Astrocyte (in vitro differentiated cells and primary cell): Measurements from ENCODE around the gene ASXL1. TPM values are rescaled to one million over a fixed set of nuclear protein-coding genes. Genes with fewer than 3 reads are reported as not detected.

Source experiments
- DNase-seq: peaks from one replicate; pipeline ENCODE4 v3.0.0-alpha.2; 2010; ENCODE audit warnings: low read depth
- FAIRE-seq: peaks from 2 replicates; lab custom pipeline; 2011; peaks lifted over from hg19 to GRCh38; lab: Jason Lieb, UNC
- H2AFZ ChIP-seq: 2 replicates; pipeline ENCODE4 v1.6.0; 2012; ENCODE audit warnings: low read depth, low read length, inconsistent platforms
- H3K27ac ChIP-seq: 2 replicates; pipeline ENCODE4 v1.5.1; 2011; ENCODE audit warnings: low read depth, low read length, inconsistent platforms
- H3K27me3 ChIP-seq: 2 replicates; pipeline ENCODE4 v1.6.0; 2011; ENCODE audit warnings: low read length, inconsistent platforms; ENCODE audit not compliant: insufficient read depth
- H3K36me3 ChIP-seq: 2 replicates; pipeline ENCODE4 v1.5.1; 2011; ENCODE audit warnings: low read length, inconsistent platforms; ENCODE audit not compliant: insufficient read depth
- H3K4me1 ChIP-seq: 2 replicates; pipeline ENCODE4 v1.5.1; 2011; ENCODE audit warnings: low read length, inconsistent platforms; ENCODE audit not compliant: insufficient read depth
- H3K4me2 ChIP-seq: 2 replicates; pipeline ENCODE4 v1.6.0; 2012; ENCODE audit warnings: low read length, inconsistent platforms
- H3K4me3 ChIP-seq: 2 replicates; pipeline ENCODE4 v1.5.1; 2011; ENCODE audit warnings: low read depth, mild to moderate bottlenecking, low read length, inconsistent platforms; ENCODE audit not compliant: insufficient read depth
- H3K79me2 ChIP-seq: 2 replicates; pipeline ENCODE4 v1.6.0; 2012; ENCODE audit warnings: mild to moderate bottlenecking, low read length, inconsistent platforms; ENCODE audit not compliant: insufficient read depth
- H3K9ac ChIP-seq: 2 replicates; pipeline ENCODE4 v1.6.0; 2012; ENCODE audit warnings: mild to moderate bottlenecking, low read length, inconsistent platforms
- H3K9me3 ChIP-seq: 2 replicates; pipeline ENCODE4 v1.5.1; 2012; ENCODE audit warnings: low read depth, mild to moderate bottlenecking, low read length, inconsistent platforms; ENCODE audit not compliant: insufficient read depth
- H4K20me1 ChIP-seq: 2 replicates; pipeline ENCODE4 v1.6.0; 2012; ENCODE audit warnings: low read length, inconsistent platforms; ENCODE audit not compliant: insufficient read depth
- H3K27ac Mint-ChIP-seq: one replicate; pipeline ENCODE4 v1.8.0; 2021; ENCODE audit warnings: mild to moderate bottlenecking, mixed read lengths; ENCODE audit not compliant: unreplicated experiment
- H3K27me3 Mint-ChIP-seq: one replicate; pipeline ENCODE4 v1.8.0; 2021; ENCODE audit warnings: low read depth, mixed read lengths; ENCODE audit not compliant: unreplicated experiment
- H3K36me3 Mint-ChIP-seq: one replicate; pipeline ENCODE4 v1.8.0; 2021; ENCODE audit warnings: low read depth, mixed read lengths; ENCODE audit not compliant: unreplicated experiment
- H3K4me1 Mint-ChIP-seq: one replicate; pipeline ENCODE4 v1.8.0; 2021; ENCODE audit warnings: low read depth, mixed read lengths; ENCODE audit not compliant: unreplicated experiment
- H3K4me3 Mint-ChIP-seq: one replicate; pipeline ENCODE4 v1.8.0; 2021; ENCODE audit warnings: mild to moderate bottlenecking, moderate library complexity, mixed read lengths; ENCODE audit not compliant: unreplicated experiment
- H3K9me3 Mint-ChIP-seq: one replicate; pipeline ENCODE4 v1.8.0; 2021; ENCODE audit warnings: mild to moderate bottlenecking, mixed read lengths; ENCODE audit not compliant: unreplicated experiment
- EZH2 ChIP-seq: IDR thresholded peaks from 2 replicates; pipeline ENCODE4 v1.6.1; 2012; ENCODE audit warnings: mild to moderate bottlenecking, low read length, inconsistent platforms; ENCODE audit not compliant: insufficient read depth
- total RNA-seq: library from RNA; stranded (reverse); gene quantifications from 2 replicates; pipeline ENCODE4 v1.2.1, GENCODE V29; 2021
- TF ChIP-seq, protein P1 (sequence below): IDR thresholded peaks from 2 replicates; pipeline ENCODE4 v1.5.1; 2011; ENCODE audit warnings: low read depth, mild to moderate bottlenecking, inconsistent platforms, low read length, moderate library complexity; ENCODE audit not compliant: insufficient read depth

ASXL1 gene
- total RNA-seq, 1 donor from 2014 or later: 62.4 TPM

DNA sequence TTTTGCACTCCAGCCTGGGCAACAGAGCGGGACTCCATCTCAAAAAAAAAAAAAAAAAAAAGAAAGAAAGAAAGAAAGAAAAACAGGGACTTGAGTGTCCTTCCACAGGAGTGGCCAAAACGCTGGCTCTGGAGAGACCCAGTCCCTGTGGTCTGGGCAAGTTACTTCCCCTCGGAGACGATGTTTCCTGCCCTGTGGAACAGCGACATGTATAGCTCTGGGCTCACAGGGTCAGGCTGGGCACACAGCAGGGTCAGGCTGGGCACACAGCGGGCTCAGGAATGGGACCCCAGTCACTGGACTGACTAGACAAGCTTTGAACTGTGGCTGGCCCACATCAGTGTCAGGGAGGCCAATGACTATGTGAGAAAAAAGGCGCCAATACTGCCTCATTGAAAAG, 110.7 kb downstream of the ASXL1 start:
- Mint-ChIP-seq H3K4me3 (no peak overlapping the region), H3K27ac (no peak overlapping the region), H3K27me3 (no peaks in the 10 kb centered on the region), H3K9me3 (no peaks in the 10 kb centered on the region), H3K4me1 (peaks cover 18% of the 10 kb centered on the region), H3K36me3 (peaks cover 7% of the 10 kb centered on the region)
- no peak overlapping the region for H3K4me3 ChIP-seq
- H3K4me2 ChIP-seq: no peak overlapping the region
- H3K4me1 ChIP-seq: peaks cover 70% of the 10 kb centered on the region
- H3K79me2 ChIP-seq: peaks cover 97% of the 10 kb centered on the region
- H3K27me3 ChIP-seq: no peaks in the 10 kb centered on the region
- peaks cover 4% of the 10 kb centered on the region for H3K36me3 ChIP-seq
- H3K27ac ChIP-seq: peak overlapping the region; percentile 51
- no peak overlapping the region for H3K9ac ChIP-seq
- H2AFZ ChIP-seq: no peak overlapping the region
- TF ChIP-seq EZH2: no peak
- TF ChIP-seq, protein P1, sequence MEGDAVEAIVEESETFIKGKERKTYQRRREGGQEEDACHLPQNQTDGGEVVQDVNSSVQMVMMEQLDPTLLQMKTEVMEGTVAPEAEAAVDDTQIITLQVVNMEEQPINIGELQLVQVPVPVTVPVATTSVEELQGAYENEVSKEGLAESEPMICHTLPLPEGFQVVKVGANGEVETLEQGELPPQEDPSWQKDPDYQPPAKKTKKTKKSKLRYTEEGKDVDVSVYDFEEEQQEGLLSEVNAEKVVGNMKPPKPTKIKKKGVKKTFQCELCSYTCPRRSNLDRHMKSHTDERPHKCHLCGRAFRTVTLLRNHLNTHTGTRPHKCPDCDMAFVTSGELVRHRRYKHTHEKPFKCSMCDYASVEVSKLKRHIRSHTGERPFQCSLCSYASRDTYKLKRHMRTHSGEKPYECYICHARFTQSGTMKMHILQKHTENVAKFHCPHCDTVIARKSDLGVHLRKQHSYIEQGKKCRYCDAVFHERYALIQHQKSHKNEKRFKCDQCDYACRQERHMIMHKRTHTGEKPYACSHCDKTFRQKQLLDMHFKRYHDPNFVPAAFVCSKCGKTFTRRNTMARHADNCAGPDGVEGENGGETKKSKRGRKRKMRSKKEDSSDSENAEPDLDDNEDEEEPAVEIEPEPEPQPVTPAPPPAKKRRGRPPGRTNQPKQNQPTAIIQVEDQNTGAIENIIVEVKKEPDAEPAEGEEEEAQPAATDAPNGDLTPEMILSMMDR: no peak
- DNase-seq: no peak
- no peaks in the 10 kb centered on the region for H3K9me3 ChIP-seq
- H4K20me1 ChIP-seq: peaks cover 22% of the 10 kb centered on the region
- no peak for FAIRE-seq

DNA sequence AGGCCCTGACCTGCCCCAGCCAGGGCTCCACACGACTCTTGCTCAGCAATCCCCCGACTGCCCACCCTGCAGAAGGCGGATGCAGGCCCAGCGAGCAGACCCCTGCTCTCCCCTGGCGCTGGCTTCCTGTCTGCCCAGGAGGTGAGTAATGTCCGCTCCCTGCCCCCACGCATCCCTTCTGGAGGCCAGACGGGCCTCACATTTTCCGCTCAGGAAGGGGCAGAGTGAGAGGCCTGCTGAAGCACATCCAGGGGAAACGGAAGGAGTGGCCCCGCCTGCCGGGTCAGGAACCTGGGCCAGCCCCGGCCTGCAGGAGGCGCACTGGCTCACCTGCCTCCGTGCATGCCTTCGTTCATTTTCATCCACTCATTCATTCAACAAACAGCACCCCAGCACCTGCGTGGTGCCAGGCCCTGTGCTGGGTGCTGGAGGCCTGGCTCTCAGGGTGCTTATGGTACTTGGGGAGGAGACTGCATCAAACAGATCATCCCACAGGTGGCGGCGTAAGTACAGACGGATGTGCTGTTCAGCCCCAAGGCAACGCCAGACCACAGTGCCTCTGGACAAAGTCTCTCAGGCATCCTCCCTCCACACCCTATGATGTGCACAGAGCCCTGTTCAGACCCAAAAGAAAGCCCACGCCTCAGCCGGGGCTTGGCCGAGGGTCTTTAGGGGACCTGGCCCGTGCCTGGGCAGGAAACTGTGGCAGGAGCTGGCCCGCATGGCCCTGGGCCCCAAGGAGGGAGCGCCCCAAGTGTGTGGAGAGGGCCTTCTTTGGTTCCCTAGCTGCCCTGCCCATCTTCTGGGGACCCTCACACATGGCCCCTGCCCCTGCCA, 112.1 kb downstream of the ASXL1 start:
- TF ChIP-seq EZH2: no peak
- TF ChIP-seq, protein P1: peak; percentile 32
- no peaks in the 10 kb centered on the region for H3K9me3 Mint-ChIP-seq
- no peaks in the 10 kb centered on the region for H3K9me3 ChIP-seq
- H3K36me3 Mint-ChIP-seq: peaks cover 7% of the 10 kb centered on the region
- H3K36me3 ChIP-seq: peaks cover 4% of the 10 kb centered on the region
- peak overlapping the region; percentile 75 for H3K27ac Mint-ChIP-seq
- peaks cover 96% of the 10 kb centered on the region for H3K79me2 ChIP-seq
- no peaks in the 10 kb centered on the region for H3K27me3 Mint-ChIP-seq
- H3K4me1 ChIP-seq: peaks cover 74% of the 10 kb centered on the region
- DNase-seq (peak; percentile 83), FAIRE-seq (no peak)
- H2AFZ ChIP-seq: no peak overlapping the region
- H3K9ac ChIP-seq: peak overlapping the region; percentile 66
- peaks cover 17% of the 10 kb centered on the region for H3K4me1 Mint-ChIP-seq
- no peaks in the 10 kb centered on the region for H3K27me3 ChIP-seq
- H3K27ac ChIP-seq: peak overlapping the region; percentile 93
- peak overlapping the region; percentile 47 for H3K4me2 ChIP-seq
- peak overlapping the region; percentile 29 for H3K4me3 ChIP-seq
- peaks cover 11% of the 10 kb centered on the region for H4K20me1 ChIP-seq
- H3K4me3 Mint-ChIP-seq: no peak overlapping the region

DNA sequence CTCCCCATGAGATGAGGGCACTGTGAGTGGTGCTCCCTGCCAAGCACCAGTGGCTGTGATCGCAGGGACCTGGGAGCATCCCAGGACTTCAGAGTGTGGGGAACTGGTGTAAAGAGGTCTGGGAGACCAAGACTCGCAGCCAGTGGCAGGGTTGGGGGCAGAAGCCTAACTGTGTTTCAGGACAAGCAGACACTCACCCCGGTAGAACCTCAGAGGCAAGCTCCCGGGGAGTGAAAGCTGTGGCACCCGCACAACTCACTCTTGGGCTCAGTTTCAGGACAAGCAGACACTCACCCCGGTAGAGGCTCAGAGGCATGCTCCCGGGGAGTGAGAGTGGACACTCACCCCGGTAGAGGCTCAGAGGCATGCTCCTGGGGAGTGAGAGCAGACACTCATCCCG, 112.8 kb downstream of the ASXL1 start:
- H3K4me2 ChIP-seq: peak overlapping the region; percentile 47

More for the DNA sequence above, 112.8 kb downstream of the ASXL1 start:
- Mint-ChIP-seq H3K9me3 (no peaks in the 10 kb centered on the region), H3K36me3 (peaks cover 7% of the 10 kb centered on the region), H3K27ac (peak overlapping the region; percentile 69), H3K4me1 (peaks cover 18% of the 10 kb centered on the region), H3K4me3 (no peak overlapping the region), H3K27me3 (no peaks in the 10 kb centered on the region)
- no peak overlapping the region for H2AFZ ChIP-seq
- H3K9ac ChIP-seq: peak overlapping the region; percentile 53
- DNase-seq: no peak
- H3K79me2 ChIP-seq: peaks cover 93% of the 10 kb centered on the region
- FAIRE-seq: no peak
- no peak overlapping the region for H3K4me3 ChIP-seq
- H3K9me3 ChIP-seq: no peaks in the 10 kb centered on the region
- no peak for TF ChIP-seq EZH2
- TF ChIP-seq, protein P1: no peak
- H3K36me3 ChIP-seq: peaks cover 4% of the 10 kb centered on the region
- H3K4me1 ChIP-seq: peaks cover 76% of the 10 kb centered on the region
- peak overlapping the region; percentile 93 for H3K27ac ChIP-seq
- H4K20me1 ChIP-seq: peaks cover 9% of the 10 kb centered on the region
- H3K27me3 ChIP-seq: no peaks in the 10 kb centered on the region
